ENCODE data around the gene STAT5B. TPM values are rescaled to one million over a fixed set of nuclear protein-coding genes. Genes with fewer than 3 reads are reported as not detected.

STAT5B gene
- total and polyA plus RNA-seq, 2 of the 8 experiments (the other 6 are each of a cell fraction or from before 2014, with no cell fraction given), result 35.3 to 52.6 TPM

- CTCF ChIA-PET (ENCODE audit: partially characterized antibody), result interaction anchor here (0.5 to 24.6 kb wide), 15 partner anchors 10 to 607 kb away, joined by 3 to 542 read pairs (median 3); no protein-coding TSS in a partner anchor
- FAIRE-seq, result no peak
- DNase-seq (ENCODE audit: low read depth in 1 of 2, low spot score in 2 of 2), result no peak
- Histone ChIP-seq H3K79me2 (ENCODE audit: control insufficient read depth in 1 of 2, insufficient read depth in 2 of 2, low read length in 2 of 2) (no peaks in the 10 kb centered on the region), H4K5ac (ENCODE audit: insufficient read length, low read depth, low read length) (no peak overlapping the region), H2BK20ac (ENCODE audit: low read length) (no peak overlapping the region), H3K36me3 (ENCODE audit: control insufficient read depth in 2 of 4, insufficient read depth in 4 of 4, low read length in 3 of 4) (peaks cover 2 to 19% (median 15%) of the 10 kb centered on the region in 4 experiments; a peak in 6 of 8 replicates), H2AK5ac (ENCODE audit: low read depth, low read length) (no peak overlapping the region), H4K91ac (replicated peaks; ENCODE audit: insufficient read length, low read length) (no peak overlapping the region), H3K14ac (ENCODE audit: insufficient read length) (no peak overlapping the region), H3K27me3 (replicated peaks in 1 of 4; ENCODE audit: control insufficient read depth in 3 of 4, extremely low read depth in 1 of 4, insufficient read depth in 3 of 4, low read length in 3 of 4) (no peaks in the 10 kb centered on the region), H3K18ac (ENCODE audit: extremely low read depth, low read length) (peak overlapping the region; percentile 19; the same call in 1 of the 2 replicates), H3K4me3 (ENCODE audit: extremely low read depth in 1 of 4, insufficient read depth in 2 of 4, low read depth in 3 of 4, low read length in 4 of 4) (peak overlapping the region in 3 of 4 experiments; percentile 13 to 46 (median 26); a peak in 3 of 8 replicates), H3K4me1 (replicated peaks in 1 of 4; ENCODE audit: control insufficient read depth in 3 of 4, insufficient read depth in 4 of 4, low read length in 3 of 4) (peaks cover 5 to 20% (median 8%) of the 10 kb centered on the region in 4 experiments; a peak in 6 of 7 replicates), H2AFZ (ENCODE audit: low read length) (no peak overlapping the region), H3K23ac (ENCODE audit: insufficient read length) (no peak overlapping the region), H4K20me1 (replicated peaks in 1 of 2; ENCODE audit: control insufficient read depth in 1 of 2, insufficient read depth in 2 of 2, low read length in 2 of 2) (peaks cover 0 to 3% of the 10 kb centered on the region in 2 experiments), H2BK12ac (ENCODE audit: low read depth, low read length) (no peak overlapping the region), H3K9me3 (ENCODE audit: insufficient read depth in 2 of 2, low read depth in 1 of 2, low read length in 1 of 2) (no peaks in the 10 kb centered on the region), H2BK15ac (ENCODE audit: low read length) (no peak overlapping the region), H3K27ac (ENCODE audit: low read depth, low read length) (no peak overlapping the region), H3K23me2 (ENCODE audit: low read depth, low read length) (no peaks in the 10 kb centered on the region), H3K79me1 (ENCODE audit: low read depth, low read length) (no peaks in the 10 kb centered on the region; the same call in 1 of the 2 replicates), H3K56ac (replicated peaks; ENCODE audit: insufficient read length, low read depth, low read length) (no peak overlapping the region), H2BK5ac (ENCODE audit: low read depth, low read length) (no peak overlapping the region), H4K8ac (ENCODE audit: extremely low read depth, insufficient read depth, low read length) (no peak overlapping the region), H2BK120ac (replicated peaks; ENCODE audit: low read depth, low read length) (no peak overlapping the region), H3K9ac (replicated peaks in 1 of 4; ENCODE audit: extremely low read depth in 1 of 4, low read depth in 3 of 4, low read length in 3 of 4) (no peak overlapping the region), H3K4ac (replicated peaks; ENCODE audit: insufficient read length, low read depth, low read length) (no peak overlapping the region), H3K4me2 (ENCODE audit: insufficient read depth in 1 of 2, low read depth in 2 of 2, low read length in 2 of 2) (peak overlapping the region in 1 of 2 experiments; percentile 64; a peak in 2 of 4 replicates)
- POLR2A ChIA-PET (ENCODE audit: partially characterized antibody), result interaction anchor here (0.9 to 4.8 kb wide), 12 partner anchors 11 to 202 kb away, joined by 3 to 33 read pairs (median 4); partner anchors contain the start of genes STAT3 and STAT5A
- WGBS, 2 experiments (ENCODE audit: extremely low coverage in 1 of 2, insufficient coverage in 1 of 2, insufficient read length in 1 of 2, insufficient replicate concordance in 2 of 2, low coverage in 1 of 2, low lambda C conversion rate in 2 of 2, missing lambda C conversion rate in 1 of 2), result 60% methylated on average over 2 of the region's 5 CpGs; no CpG with 5 or more reads in 1 of the 2 experiments
- TF ChIP-seq BCL11A (IDR thresholded peaks at IDR 0.05; ENCODE audit: low read depth in 2 of 2, low read length in 2 of 2) (no peak), RAD21 (IDR thresholded peaks at IDR 0.05 in 1 of 2, conservative IDR thresholded peaks at IDR 0.05 in 1 of 2; ENCODE audit: low read depth in 2 of 2, low read length in 2 of 2) (no peak), TAF7 (optimal IDR thresholded peaks at IDR 0.05; ENCODE audit: borderline replicate concordance, low read depth, low read length) (no peak), POLR2A (IDR thresholded peaks at IDR 0.05; ENCODE audit: control extremely low read depth in 1 of 2, low read depth in 2 of 2, low read length in 2 of 2) (no peak), PHF8 (conservative IDR thresholded peaks at IDR 0.05; ENCODE audit: low read depth, low read length) (no peak), TCF12 (IDR thresholded peaks at IDR 0.05; ENCODE audit: low read depth, low read length) (no peak), ATF2 (IDR thresholded peaks at IDR 0.05; ENCODE audit: low read length) (no peak), HDAC6 (IDR thresholded peaks at IDR 0.05; ENCODE audit: low read depth, low read length) (no peak), BRCA1 (IDR thresholded peaks at IDR 0.05; ENCODE audit: low read depth, low read length) (no peak), HDAC2 (IDR thresholded peaks at IDR 0.05; ENCODE audit: borderline replicate concordance in 1 of 2, low read depth in 2 of 2, low read length in 2 of 2) (no peak), SAP30 (IDR thresholded peaks at IDR 0.05; ENCODE audit: insufficient read depth, insufficient replicate concordance, low read length) (no peak), GTF2F1 (IDR thresholded peaks at IDR 0.05; ENCODE audit: borderline replicate concordance, low read depth, low read length) (no peak)
These were observed 35.8 kb upstream of the STAT5B start for GRCh38 chr17:42312035-42312284.

All from H1 (cell line).